ENCODE data around the gene SGCE. TPM values are rescaled to one million over a fixed set of nuclear protein-coding genes. Genes with fewer than 3 reads are reported as not detected.
A peak's percentile ranks its signal among the peaks of the same experiment; 100 is the strongest.

SGCE gene
- total and polyA plus RNA-seq, 10 of the 15 experiments (the other 5 are each of a cell fraction or from before 2014, with no cell fraction given): 30.5 to 80.1 (median 49.2) TPM

DNA sequence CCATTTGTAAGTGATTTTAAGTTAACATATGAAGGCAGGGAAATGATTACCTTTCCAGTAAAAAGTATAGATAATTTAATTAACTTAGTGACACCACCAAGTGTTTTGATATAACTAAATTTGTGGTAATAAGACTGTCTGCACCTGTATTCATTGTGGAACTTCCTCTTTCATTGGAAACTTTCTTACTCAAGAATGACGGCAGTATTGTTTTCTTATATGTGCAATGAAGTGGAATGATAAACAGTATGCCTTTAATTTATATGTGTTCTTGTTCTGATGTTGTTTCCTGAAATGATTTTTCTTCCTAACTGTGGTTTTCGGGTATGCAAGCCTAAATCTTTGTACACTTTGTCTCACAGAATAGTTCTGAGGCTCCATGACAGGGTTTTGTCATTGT lies 99.9 kb downstream of the SGCE start (continued):
- TF ChIP-seq NFXL1 (IDR thresholded peaks at IDR 0.05; ENCODE audit: borderline replicate concordance) (no peak), ZSCAN29 (IDR thresholded peaks at IDR 0.05) (no peak), CREM (IDR thresholded peaks at IDR 0.05; ENCODE audit: low read depth) (no peak), RUNX3 (IDR thresholded peaks at IDR 0.05; ENCODE audit: low read length) (peak; percentile 50; the same call in 1 of the 2 replicates), FOXM1 (IDR thresholded peaks at IDR 0.05; ENCODE audit: low read depth, low read length) (no peak), RAD51 (IDR thresholded peaks at IDR 0.05) (no peak), MXI1 (IDR thresholded peaks at IDR 0.05; ENCODE audit: low read depth, low read length) (no peak), EED (IDR thresholded peaks at IDR 0.05; ENCODE audit: low read depth) (no peak), ZNF384 (IDR thresholded peaks at IDR 0.05; ENCODE audit: borderline replicate concordance, low read depth, low read length) (no peak), MTA2 (IDR thresholded peaks at IDR 0.05; ENCODE audit: low read depth) (peak; percentile 73), DPF2 (IDR thresholded peaks at IDR 0.05) (no peak; the same call in 1 of the 2 replicates), BACH1 (IDR thresholded peaks at IDR 0.05; ENCODE audit: borderline replicate concordance) (no peak), SMARCA5 (IDR thresholded peaks at IDR 0.05) (no peak), SIX5 (IDR thresholded peaks at IDR 0.05; ENCODE audit: low read depth, low read length, severe bottlenecking) (no peak), CREB1 (IDR thresholded peaks at IDR 0.05; ENCODE audit: low read depth) (no peak), ATF7 (IDR thresholded peaks at IDR 0.05; ENCODE audit: low read depth) (peak; percentile 43; the same call in 1 of the 2 replicates), HCFC1 (IDR thresholded peaks at IDR 0.05; ENCODE audit: low read length) (no peak), TCF12 (IDR thresholded peaks at IDR 0.05; ENCODE audit: low read depth, low read length) (no peak)
- TF ChIP-seq, protein P1, sequence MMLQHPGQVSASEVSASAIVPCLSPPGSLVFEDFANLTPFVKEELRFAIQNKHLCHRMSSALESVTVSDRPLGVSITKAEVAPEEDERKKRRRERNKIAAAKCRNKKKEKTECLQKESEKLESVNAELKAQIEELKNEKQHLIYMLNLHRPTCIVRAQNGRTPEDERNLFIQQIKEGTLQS (IDR thresholded peaks at IDR 0.05; ENCODE audit: borderline replicate concordance, extremely low read depth, low read depth, low read length): no peak
- TF ChIP-seq, protein P2, sequence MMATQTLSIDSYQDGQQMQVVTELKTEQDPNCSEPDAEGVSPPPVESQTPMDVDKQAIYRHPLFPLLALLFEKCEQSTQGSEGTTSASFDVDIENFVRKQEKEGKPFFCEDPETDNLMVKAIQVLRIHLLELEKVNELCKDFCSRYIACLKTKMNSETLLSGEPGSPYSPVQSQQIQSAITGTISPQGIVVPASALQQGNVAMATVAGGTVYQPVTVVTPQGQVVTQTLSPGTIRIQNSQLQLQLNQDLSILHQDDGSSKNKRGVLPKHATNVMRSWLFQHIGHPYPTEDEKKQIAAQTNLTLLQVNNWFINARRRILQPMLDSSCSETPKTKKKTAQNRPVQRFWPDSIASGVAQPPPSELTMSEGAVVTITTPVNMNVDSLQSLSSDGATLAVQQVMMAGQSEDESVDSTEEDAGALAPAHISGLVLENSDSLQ (IDR thresholded peaks at IDR 0.05): no peak
- TF ChIP-seq, protein P3, sequence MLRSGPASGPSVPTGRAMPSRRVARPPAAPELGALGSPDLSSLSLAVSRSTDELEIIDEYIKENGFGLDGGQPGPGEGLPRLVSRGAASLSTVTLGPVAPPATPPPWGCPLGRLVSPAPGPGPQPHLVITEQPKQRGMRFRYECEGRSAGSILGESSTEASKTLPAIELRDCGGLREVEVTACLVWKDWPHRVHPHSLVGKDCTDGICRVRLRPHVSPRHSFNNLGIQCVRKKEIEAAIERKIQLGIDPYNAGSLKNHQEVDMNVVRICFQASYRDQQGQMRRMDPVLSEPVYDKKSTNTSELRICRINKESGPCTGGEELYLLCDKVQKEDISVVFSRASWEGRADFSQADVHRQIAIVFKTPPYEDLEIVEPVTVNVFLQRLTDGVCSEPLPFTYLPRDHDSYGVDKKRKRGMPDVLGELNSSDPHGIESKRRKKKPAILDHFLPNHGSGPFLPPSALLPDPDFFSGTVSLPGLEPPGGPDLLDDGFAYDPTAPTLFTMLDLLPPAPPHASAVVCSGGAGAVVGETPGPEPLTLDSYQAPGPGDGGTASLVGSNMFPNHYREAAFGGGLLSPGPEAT (IDR thresholded peaks at IDR 0.05; ENCODE audit: low read depth): no peak

All from GM12878 (cell line).